GM19351 (cell line): ENCODE results near the gene CYP2W1.
A peak's percentile ranks its signal among the peaks of the same experiment; 100 is the strongest.
"Not testable (repeated sequence)": the region's sequence is repeated elsewhere in the genome, so short reads cannot be mapped to it uniquely, and the experiment has no call there.

Experiments
- ATAC-seq: cut with Tn5 transposase; IDR thresholded peaks from one replicate; pipeline ENCODE4 v1.9.1; 2021; ENCODE audit warnings: mild to moderate bottlenecking, moderate library complexity; ENCODE audit not compliant: unreplicated experiment

Gene CYP2W1

GRCh38 chr7:983004-983615 is at the start of gene CYP2W1:
Gene CYP2W1 (plus strand): TSS chr7:983181. CDS start chr7:983212, 31 bp downstream.
- no peak for ATAC-seq

GRCh38 chr7:934469-935163 is 48.4 kb upstream of the CYP2W1 start:
- no peak for ATAC-seq

DNA sequence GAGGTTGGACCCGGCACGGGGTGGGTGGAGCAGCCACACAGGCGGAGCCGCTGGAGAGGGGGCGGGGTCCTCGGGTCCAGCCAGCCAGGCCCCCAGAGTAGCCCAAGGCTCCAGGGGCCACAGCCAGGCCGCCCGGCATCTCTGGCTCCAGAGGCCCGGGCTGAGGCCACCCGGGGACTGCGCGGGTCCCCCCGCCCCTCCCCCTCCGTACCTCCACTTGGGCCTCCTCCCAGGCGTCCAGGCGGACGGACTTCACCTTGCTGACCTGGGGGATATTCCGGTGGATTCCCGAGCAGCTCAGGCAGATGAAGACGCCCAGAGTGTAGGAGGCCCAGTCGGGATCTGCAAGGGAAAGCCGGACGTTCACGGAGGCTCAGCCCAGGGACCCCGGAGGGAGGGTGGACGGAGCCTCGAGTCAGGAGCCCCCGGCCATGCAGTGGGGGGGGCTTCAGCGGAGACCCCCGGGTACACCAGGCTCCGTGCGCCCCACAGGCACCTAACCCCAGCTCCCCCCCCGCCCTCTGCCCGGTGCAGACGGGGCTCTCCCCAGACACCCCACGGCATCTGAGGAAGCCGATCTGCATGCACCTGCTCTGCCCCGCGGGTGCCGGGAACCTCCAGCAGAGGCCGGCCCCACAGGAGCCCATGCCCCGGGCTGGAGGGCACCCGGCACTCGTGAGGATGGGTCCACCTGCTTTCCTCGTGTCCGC is 47.7 kb upstream of the CYP2W1 start:
- no peak for ATAC-seq

DNA sequence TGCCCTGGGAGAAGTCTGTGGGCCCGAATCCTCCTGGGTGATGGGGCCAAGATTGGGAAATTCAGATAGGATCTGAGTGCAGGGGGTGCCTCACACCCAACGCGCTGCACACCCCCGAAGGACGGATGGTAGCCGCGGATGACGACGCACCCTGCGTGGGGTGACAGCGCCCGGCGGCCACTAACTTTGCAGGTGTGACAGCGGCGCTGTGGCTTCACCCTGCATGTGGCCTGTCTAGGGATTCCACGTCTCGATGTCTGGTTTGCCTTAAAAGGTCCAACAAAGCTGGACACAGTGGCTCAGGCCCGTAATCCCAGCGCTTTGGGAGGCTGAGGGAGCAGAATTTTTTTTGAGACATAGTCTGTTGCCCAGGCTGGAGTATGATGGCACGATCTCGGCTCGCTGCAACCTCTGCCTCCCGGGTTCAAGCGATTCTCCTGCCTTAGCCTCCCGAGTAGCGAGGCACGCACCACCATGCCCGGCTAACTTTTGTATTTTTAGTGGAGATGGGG is 47.1 kb upstream of the CYP2W1 start:
- ATAC-seq: no peak

DNA sequence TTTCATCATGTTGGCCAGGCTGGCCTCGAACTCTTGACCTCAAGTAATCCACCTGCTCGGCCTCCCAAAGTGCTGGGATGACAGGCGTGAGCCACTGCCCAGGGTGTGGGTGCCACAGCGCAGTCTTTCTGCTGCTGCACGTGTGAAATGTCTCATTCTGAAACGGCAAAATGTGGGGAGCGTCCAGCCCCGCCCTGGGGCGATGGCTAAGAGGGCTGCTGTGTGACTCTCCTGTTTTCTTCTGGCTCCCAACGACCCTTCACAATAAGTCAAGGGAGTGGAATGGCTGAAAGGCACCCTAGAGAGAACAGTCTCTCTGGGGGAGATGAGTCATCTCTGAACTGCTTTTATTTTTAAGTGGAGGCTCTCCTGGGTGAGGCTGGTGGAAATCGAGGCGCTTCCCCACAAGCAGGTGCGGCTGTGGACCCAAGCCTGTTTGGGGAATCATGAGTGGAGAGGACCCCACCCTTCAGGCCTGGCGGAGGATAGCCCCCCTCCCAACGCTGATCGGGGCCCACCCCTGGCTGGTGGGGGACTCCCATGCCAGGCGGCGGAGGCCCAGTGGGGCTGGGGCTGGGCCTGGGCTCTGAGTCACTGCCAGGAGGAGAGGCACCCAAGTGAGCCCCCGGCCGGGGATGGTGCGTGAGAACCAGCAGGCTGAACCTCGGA is 46.5 kb upstream of the CYP2W1 start:
- ATAC-seq: peak; percentile 89

DNA sequence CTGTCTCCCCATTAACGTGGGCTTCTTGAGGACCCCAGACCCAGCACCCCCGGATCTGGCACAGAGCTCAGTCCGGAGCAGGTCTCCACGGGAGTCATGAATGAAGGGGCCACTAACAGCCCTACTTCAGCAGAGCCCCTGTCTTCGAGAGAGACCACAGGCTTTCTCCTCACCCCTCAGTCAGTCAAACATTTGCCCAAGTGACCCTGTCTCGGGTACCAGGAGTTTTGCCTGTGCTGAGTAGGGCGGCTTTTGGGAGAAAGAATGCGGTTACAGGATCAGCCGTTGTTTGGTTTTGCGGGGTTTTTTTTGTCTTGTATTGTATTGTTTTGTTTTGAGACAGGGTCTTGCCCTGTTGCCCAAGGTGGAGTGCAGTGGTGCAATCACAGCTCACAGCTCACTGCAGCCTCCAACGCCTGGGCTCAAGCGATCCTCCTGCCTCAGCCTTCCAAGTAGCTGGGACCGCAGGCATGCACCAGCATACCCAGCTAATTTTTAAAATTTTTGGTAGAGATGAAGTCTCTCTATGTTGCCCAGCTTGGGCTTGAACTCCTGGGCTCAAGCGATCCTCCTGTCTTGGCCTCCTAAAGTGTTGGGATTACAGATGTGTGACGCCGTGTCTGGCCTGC is 45.0 kb upstream of the CYP2W1 start:
- no peak for ATAC-seq

DNA sequence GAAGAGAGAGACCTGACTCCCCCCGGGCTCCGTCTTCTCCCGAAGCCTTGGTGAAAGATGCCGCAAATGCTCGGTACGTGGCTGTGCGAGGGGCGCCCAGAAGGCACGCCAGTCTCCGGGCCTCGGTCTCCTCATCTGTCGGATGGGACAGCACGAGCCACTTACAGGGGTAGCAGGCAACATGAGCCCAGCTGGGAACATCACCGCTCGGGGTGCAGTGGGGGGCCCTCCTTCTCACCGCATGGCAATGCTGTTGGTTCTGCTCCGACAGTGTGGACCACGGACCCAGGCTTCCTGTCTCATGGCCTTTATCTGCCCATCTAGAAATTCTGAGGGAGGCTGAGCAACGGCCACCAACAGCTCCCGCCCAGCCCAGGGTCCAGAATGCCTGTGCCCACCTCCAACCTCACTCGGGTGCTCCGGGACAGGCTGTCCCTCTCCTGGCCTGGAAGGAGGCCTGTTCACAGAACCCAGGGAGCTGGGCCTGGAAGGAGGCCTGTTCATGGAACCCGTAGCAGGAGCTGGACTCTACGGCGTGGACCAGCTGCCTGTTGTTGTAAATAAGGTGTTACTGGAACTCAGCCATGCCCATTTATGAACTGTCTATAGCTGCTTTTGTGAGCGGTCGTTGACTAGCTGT is 44.3 kb upstream of the CYP2W1 start:
- ATAC-seq: no peak

GRCh38 chr7:939843-940242 is 43.1 kb upstream of the CYP2W1 start:
- no peak for ATAC-seq

DNA sequence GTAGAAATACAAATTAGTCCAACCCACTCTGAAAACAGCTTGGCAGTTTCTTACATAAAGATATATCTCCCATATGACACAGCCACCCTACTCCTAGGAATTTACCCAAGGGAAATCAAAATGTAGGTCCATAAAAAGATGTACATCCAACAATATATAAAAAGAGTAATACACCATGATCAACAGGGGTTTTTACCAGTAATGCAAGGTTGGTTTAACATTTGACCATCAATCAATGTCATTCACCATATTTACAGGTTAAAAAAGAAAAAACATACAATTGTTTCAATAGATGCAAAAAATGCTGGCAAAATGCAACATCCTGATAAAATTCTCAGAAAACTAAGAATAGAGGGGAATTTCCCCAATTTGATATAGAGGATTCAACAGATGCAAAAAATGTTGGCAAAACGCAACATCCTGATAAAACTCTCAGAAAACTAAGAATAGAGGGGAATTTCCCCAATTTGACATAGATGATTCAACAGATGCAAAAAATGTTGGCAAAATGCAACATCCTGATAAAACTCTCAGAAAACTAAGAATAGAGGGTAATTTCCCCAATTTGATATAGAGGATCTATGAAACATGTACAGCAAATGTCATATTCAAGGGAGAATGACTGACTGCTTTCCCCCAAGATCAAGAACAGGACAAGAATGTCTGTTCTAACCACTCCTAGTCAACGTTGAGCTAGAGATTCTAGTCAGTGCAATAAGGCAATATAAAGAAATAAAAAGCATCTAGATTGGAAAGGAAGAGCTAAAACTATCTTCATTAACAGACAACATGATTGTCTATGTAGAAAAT is 42.2 kb upstream of the CYP2W1 start:
- no peak for ATAC-seq

DNA sequence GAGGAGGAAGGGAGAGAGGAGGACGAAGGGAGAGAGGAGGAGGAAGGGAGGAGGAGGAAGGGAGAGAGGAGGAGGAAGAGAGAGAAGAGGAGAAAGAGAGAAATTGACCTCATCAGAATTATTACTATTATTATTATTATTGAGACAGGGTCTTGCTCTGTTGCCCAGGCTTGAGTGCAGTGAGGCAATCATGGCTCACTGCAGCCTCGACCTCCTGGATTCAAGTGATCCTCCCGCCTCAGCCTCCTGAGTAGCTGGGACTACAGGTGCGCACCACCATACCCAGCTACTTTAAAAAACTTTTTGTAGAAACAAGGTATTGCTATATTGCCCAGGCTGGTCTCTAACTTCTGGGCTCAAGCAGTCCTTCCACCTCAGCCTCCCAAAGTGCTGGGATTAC is 39.2 kb upstream of the CYP2W1 start:
- ATAC-seq: not testable (repeated sequence)

GRCh38 chr7:944744-945143 is 38.2 kb upstream of the CYP2W1 start:
- no peak for ATAC-seq

GRCh38 chr7:945147-945555 is 37.8 kb upstream of the CYP2W1 start:
- no peak for ATAC-seq

DNA sequence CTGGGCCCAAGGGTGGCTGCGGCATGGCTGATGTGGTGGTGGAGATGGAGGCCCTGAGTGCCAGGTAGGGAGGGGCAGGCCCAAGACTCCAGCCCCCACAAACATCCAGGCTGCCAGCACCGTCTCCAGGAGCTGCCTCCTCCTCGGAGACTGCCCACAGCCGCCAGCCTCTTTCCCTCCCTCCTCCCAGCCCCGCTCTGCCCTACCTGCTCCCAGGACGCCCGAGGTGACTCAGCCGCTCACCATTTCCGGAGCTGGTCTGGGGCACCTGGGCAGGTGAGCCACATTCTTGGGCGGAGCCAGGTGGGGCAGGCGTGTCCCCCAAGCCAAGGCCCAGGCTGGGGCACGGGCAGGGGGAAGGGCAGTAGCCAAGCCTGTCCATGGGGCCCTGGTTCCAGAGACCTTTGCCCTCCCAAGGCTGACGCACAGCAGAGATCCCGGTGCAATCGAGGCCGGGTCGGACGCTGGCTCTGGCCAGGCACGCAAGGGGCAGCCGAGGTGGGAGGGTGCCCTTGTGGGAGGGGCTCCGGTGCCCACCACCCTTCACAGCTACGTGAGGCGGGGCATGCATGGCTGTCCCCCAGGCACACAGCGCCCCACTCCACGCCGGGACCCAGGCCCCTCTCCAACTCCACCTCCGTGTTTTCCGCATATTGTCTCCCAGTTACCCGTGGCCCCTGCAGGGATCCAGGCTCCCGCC is 37.3 kb upstream of the CYP2W1 start:
- no peak for ATAC-seq

- ATAC-seq: no peak
Measured at GRCh38 chr7:946256-946996, 36.6 kb upstream of the CYP2W1 start.

DNA sequence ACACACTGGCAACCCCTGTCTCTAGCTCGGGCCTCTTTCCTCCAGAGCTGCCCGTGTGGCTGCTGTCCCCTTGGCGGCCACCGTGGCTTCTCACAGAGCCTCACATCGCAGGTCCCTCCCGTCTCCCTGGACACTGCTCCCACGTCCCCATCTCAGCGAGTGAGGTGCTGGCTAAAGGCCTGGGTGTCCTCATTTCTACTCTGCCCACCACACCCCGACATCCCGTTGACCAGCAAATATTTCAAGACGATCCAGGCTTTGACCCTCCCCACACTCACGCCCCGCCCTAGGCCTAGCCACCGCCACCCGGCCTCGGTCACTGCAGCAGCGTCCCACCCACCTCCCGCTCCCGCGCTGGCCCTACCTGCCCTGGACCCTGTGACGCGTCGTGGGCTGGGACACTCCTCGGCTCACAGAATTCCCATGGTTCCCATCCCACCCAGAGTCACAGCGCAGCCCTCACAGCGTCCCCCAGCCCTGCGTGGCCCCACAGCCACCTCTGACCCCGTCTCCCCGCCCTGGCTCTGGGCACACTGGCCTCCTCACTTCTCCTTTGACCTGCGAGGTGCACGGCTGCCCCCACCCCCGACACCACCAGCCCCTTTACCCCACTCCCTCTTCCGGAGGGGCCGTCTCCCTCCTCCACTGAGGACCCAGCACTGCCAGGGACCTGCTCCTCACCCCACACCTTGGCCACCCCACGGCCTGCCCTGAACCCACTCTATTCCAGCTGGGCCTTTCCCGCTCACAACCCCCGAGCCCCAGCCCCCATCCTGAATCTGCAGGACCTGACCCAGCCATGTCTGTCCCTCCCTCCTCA is 35.4 kb upstream of the CYP2W1 start:
- ATAC-seq: no peak

GRCh38 chr7:949021-949934 is 33.7 kb upstream of the CYP2W1 start:
- no peak for ATAC-seq
